ENCODE data around the gene ADRA2C. TPM values are rescaled to one million over a fixed set of nuclear protein-coding genes. Genes with fewer than 3 reads are reported as not detected.

ADRA2C gene
- total RNA-seq, 1 donor from 2014 or later, result 4.5 TPM

DNA sequence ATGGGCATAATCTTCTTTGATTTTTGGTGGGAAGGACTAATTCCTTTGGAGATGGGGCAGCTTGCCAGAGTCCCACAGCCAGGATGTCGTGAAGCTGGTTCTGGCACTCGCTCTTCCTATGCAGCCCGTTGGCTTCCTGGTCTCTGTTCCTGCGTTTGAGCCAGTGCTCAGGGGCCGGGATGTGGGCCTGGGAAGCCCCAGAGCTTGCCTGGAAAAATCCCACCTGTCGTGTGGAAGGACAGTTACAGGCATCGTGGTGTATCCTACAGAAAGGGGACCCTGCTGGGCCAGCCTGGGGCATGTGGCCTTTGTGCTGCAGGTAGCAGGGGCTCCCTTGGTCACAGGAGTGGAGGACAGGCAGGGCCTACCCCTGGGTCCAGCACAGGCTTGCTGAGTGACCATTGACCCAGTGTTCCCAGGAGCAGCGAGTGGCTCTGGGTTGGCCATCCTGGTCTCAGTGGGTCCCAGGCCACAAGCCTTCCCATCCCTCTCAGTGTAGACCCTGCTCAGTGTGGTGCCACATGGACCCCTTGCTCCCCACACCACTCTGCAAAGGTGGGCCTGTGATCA lies 50.2 kb downstream of the ADRA2C start:
- no peak overlapping the region for H3K4me3 ChIP-seq
- H3K27me3 ChIP-seq (ENCODE audit: low read depth), result peaks cover 58% of the 10 kb centered on the region
- H3K4me1 ChIP-seq, result no peaks in the 10 kb centered on the region
- no peaks in the 10 kb centered on the region for H3K36me3 ChIP-seq
- no peak for DNase-seq
- TF ChIP-seq, protein P1, sequence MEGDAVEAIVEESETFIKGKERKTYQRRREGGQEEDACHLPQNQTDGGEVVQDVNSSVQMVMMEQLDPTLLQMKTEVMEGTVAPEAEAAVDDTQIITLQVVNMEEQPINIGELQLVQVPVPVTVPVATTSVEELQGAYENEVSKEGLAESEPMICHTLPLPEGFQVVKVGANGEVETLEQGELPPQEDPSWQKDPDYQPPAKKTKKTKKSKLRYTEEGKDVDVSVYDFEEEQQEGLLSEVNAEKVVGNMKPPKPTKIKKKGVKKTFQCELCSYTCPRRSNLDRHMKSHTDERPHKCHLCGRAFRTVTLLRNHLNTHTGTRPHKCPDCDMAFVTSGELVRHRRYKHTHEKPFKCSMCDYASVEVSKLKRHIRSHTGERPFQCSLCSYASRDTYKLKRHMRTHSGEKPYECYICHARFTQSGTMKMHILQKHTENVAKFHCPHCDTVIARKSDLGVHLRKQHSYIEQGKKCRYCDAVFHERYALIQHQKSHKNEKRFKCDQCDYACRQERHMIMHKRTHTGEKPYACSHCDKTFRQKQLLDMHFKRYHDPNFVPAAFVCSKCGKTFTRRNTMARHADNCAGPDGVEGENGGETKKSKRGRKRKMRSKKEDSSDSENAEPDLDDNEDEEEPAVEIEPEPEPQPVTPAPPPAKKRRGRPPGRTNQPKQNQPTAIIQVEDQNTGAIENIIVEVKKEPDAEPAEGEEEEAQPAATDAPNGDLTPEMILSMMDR (IDR thresholded peaks at IDR 0.05; ENCODE audit: borderline replicate concordance), result no peak
- H3K27ac ChIP-seq (replicated peaks), result no peak overlapping the region
- intact Hi-C loops (cut with micrococcal nuclease), result no loop called here
- peaks cover 8% of the 10 kb centered on the region for H3K9me3 ChIP-seq (replicated peaks)

DNA sequence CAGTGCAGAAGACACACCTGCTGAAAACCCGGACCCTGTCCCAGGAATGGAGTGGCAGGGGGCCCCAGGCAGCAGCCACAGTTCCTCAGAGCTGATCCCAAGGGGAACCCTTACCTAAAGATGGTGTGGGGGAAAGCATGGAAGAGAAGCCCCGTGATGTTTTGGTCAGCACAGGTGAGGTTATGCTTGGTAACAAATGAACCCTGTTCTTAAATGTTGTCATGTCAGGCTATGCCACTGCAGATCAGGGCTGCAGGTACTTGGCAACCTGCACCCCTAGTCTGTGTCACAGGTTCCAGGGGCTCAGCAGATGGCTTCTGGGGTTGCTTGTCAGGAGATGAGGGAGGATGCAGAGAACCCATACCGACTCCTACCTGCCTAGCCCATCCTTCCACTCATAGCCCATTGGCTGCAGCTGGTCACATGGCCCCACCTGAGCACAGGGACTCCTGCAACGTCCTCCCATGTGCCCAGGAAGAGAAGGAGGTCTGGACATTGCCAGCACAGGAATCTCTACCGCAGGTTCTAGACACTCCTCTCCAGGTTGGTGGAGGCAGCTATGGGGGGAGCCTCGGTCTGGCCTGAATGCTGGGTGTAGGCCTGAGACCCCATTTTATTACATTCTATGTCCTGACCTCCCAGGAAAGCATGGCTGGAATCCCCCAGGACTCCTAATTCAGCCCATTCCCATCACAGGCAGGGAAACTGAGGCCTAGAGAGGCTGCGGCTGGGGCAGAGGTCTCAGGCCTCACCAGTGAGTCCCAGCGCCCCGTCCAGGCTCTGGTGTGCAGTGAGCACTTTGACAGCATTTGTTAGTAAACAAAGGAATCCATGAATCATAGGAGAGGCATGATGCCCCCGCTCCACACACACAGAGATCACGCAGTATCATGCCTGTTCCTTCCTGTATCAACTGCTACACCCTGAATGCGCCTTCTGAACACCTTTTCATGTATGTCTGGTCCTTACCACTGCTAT lies 51.1 kb downstream of the ADRA2C start:
- Histone ChIP-seq H3K4me1 (no peaks in the 10 kb centered on the region), H3K36me3 (no peaks in the 10 kb centered on the region), H3K27ac (replicated peaks) (no peak overlapping the region), H3K27me3 (ENCODE audit: low read depth) (peaks cover 58% of the 10 kb centered on the region), H3K9me3 (replicated peaks) (peaks cover 8% of the 10 kb centered on the region), H3K4me3 (no peak overlapping the region)
- no peak for DNase-seq
- TF ChIP-seq, protein P1 (IDR thresholded peaks at IDR 0.05; ENCODE audit: borderline replicate concordance), result no peak
- intact Hi-C loops (cut with micrococcal nuclease), result no loop called here

Other genes starting within 250 kb of the ADRA2C start
- 297 TPM for gene LRPAP1, start 234.0 kb upstream of the ADRA2C start, total RNA-seq